ENCODE measurements around the gene GRK5.

GRK5 gene

DNA sequence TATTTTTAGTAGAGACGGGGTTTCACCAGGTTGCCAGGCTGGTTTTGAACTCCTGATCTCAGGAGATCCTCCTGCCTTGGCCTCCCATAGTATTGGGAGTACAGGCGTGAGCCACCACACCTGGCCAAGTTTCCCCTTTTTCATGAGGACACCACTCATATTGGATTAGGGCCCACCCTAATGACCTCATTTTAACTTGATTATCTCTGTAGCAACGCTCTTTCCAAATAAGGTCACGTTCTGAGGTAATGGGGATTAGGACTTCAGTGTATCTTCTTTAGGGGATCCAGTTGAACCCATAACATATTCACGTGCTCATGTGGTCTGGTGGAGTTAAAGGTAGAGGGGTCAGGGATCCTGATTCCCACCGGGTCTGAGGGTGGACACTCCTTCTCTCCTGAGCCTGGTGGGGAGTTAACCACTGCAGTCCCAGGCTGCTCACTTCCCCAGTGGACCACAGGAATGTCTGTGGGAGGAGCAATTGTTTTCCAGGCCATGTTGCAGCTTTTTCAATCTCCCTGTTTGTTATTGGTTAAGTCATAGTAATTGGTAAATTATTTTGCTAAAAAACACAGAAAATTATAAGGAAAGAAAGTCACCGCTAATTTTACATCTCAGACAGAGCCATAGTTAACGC lies 130.5 kb downstream of the GRK5 start:
- no peak for DNase-seq

DNA sequence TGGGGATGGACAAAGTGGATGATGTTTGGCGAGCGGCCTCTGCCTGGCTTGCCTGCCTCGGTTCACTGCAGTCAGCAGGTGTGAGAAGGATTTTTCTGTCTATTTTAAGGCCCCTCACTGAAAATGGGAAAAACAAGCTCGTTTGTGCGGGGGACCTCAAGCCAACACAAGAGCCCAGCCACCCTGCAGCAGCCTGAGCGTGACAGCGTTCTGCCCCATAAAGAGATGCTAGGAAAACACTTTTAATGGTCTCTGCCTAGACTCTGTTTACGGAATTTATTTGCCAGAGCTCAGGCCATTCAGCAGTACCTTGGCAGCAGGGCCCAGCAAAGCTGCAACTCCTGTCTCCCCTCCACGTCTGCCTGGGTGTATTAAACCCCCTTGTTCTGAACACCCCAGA lies 131.7 kb downstream of the GRK5 start:
- no peak for DNase-seq

DNA sequence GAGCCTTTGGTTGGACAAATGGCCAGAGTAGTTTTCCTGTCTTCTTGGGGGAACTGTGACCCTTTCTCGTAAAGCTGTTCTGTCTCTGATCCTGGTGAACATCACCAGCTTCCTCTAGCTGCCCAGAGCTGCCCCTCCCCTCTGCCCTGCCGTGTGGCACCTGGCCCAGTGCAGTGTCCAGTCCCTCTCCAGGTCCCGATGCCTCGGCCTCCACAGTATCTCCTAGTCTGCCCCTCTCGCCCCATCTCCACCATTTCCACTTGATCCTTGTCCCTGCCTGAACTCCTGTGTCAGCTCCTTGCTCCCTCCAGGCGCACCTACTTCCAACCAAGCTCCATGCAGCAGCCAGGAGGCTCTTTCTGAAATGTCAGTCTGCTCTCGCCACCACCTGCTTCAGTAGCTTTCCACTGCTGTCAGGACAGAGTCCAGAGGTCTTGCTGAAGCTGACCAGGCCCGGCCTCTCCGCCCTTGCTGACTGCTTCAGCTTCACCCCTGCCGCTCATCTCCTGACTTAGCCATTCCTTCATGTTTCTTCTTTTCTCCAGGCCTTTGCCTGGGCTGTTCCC lies 133.6 kb downstream of the GRK5 start:
- no peak for DNase-seq

DNA sequence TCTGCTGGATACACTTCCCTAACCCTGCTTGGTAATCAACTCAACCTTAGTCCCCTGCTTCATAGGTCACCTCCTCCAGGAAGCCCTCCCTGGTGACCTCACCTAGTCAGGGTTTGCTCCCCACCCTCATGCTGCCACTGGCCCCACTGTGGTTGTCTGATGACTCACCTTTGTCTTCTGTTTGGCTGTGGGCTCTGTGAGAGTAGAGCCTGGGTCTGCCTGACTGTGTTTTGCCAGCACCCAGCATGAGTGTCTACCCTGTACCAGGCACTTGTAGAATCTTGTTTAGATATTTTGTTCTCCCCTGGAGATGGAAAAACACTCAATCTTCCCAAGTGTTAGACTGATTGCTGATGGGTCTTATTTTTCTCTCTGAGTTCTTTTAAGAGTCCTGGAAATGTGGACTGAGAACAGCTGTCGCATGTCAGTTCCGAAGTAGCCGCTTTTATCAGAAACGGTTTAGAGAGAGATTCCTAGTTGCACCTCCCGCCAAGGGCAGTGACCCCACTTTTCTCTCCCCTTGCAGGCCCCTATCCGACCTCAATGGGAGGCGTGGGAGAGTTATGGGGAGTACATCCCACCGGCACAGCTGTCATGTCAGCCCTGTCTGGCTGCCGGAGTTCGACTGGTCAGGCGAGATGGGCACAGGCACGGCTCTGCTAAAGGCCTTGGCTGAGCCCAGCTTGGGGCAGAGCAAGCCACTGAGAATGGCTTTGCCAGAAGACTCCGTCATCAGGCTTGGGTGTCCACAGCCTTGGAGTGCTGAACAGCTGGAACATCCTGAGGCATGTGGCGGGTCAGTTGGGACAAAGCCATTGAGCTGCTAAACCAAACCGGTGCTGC lies 134.3 kb downstream of the GRK5 start:
- no peak for DNase-seq

DNA sequence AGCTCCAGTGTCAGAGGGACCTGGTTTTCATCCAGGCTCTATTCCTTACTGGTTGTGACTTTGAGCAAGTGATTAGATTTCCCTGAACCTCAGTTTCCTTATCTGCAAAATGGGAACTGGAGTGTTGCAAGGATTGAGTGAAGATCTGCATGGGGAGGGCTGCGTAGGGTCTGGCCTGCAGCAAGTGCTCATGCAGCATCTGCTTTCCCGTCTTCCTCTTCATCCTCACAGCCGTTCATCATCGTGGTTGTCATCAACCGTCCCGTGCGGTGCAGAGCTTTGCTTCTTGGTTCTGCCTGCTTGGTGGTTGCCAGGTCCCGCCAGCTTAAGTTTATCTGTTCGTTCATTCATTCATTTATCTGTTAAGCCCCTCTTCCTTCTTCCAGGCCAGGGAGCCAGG lies 135.0 kb downstream of the GRK5 start:
- no peak for DNase-seq

DNA sequence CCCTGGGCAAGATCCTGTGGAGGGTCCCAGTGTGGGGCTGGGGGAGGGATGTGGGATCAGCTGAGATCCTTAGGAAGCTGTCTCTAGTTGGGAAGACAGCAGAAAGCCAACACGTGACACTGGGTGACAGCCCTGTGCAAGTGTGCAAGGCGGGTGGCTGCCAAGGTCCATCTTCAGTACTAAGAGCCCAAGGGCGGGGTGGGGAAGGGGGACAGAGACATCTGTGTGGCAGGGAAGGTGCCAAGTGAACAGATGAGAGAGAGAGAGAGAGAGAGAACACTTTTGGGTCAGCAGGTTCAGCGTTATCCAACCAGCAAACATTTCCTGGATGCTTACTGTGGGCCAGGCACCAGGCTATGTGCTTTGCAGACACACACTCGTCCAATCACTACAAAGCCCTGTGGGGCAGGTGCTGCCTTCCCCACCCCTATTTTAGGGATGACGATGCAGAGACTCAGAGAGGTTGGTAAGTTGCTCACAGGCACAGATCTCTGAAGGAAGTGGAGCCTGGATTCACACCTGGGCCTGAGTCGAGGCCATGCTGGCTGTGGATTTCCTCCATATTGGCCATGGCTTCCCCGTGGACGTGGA lies 135.7 kb downstream of the GRK5 start:
- DNase-seq, result no peak

DNA sequence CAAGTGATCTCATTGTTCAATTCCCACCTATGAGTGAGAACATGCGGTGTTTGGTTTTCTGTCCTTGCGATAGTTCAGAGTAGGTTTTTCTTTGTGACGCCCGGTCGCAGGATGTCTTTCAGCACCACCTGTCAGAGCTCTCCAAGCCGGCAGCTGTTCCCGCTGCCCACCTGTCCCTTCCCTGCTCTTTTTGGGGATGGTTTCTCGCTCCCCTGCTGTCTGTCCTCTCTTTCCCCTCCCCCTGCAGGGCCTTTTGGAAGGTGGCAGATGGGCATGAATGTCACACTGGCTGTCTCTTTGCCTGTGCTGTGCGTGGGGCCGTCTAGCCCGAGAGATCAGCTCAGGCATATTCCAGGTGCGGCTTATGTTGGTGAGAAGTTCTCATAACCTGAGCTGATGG lies 137.0 kb downstream of the GRK5 start:
- DNase-seq, result no peak

DNA sequence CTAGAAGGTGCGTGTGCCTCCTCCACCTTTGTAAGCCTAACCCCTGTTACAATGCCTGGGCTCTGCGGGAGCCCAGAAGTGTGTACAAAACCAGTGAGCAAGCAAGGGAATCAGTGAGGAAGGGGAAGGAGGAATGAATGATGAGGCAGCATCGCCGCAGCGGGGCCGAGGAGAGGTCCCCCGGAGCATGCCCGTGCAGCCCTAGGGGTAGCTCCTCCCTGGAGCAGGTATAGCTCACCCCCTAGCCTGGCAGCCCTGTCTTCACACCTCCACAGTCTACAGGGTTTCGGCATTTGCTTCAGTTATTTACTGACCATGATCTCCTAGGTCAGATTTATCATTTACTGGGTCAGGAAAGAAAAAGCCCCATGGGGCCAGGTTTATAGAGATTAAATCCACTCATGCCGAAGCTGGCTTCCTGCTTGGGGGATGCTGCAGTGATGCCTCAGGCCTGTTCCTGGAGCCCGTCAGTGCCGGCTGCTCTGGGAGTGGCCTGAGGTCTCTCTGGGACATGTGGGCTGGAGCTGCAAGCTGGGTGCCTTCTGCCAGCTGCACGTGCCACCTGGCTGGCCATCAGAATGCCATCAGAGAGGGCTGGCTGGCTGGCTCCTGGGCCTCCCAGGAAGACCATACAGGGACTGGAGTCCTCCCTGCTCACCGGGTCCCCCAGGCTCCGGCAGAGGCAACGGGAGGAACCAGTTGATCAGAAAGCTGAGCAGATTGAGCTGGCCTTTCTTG lies 138.9 kb downstream of the GRK5 start:
- no peak for DNase-seq

DNA sequence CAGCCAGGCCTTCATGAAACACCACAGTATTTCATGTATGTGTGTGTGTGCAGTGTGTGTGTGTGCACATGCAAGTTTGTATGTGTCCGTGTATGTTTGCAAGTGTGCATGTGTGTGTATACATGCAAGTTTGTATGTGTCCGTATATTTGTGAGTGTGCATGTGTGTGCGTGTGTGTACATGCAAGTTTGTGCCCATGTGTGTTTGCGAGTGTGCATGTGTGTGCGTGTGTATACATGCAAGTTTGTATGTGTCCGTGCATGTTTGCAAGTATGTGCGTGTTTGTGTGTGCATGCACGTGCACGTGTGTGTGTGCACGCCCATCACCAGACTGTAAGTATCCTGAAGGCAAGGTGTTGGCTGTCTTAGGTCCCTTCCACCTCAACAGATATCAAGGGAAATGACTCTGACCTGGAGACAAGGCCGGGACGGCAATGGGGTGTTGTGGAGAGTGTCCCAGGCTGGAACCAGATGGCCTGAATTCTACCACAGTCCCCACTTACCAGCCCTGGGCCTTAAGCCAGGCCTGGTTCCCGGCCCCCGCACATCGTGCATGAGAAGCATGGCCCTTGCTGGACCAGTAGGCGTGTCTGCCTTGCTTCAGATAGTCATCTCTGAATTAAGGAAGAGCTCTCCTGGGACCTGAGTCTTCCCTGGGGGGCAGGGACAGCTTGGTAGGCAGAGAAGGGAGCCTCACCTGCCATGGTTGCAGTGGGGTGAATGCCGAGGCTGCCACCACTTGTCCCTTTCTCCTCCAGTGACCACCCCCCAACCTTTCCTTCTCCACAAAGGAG lies 140.0 kb downstream of the GRK5 start:
- no peak for DNase-seq

DNA sequence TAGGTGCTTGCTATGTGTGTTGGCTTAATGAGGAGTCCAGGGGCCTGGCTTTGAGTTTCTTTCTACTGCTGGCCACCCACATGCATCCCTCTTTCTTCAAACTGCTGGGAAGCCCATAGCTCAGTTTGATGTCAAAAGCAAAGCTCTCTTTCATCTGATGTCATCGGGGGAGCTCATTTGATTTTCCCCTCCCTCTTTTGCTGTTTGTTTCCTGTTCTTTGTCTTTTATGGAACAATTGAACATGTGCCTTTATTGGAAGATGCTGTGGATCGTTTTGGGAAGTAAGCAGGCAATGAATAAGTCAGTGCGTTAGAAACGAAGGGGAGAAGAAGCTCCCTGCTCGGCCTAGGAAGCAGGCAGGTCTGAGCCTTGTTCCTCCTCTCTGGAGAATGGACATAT lies 140.7 kb downstream of the GRK5 start:
- no peak for DNase-seq

DNA sequence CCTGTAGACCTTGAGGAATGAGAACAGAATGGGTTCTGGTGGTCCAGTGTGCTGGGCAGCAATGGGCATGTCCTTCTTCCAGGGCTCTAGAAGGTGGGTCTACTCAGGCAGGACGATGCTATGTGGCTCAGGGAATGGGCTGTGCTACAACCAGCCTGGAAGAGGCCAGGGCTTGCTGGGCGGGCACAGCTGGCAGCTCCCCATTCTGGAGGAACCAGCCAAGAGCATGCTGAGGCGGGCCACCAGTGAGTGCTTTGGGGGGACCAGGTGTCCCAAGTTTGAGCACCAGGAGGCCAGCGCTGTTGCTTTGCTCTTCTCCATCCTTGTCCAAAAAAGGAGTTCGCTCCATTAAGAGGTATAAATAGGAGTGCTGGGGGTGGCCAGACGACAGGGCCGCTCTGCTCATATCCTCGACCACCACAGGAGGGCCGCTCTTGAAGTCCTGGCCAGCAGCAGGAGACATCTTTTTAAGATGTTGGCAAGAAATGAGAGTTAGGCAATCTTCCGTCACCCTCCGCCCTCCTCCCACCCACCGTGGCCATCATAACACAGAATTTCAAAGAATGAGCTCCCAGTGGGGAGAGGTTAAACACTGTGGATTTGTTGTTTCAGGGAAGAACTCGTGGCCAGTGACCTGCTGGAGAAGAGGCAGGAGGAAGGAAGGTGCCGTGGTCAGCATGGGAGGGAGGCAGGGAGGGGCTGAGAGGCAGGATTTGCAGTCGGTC lies 141.3 kb downstream of the GRK5 start:
- DNase-seq, result no peak

DNA sequence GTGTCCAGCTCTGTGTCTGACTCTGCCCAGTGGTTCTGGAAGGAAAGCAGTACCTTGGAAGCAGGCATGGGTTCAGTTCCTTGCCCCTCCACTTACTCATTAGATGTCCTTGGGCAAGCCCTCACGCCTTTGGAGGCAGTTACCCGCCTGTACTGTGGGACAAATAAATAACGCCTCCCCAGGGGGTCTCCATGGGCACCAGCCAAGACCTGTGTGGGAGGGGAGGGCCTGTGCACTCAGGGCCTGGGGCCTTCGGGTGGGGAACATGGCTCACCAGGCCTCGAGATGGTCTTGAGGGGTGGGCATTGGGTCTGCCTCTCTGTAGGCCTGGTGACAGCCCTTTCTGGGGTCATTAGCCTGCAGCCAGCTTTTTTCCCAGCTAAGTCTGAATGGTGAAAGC lies 142.0 kb downstream of the GRK5 start:
- DNase-seq, result no peak

DNA sequence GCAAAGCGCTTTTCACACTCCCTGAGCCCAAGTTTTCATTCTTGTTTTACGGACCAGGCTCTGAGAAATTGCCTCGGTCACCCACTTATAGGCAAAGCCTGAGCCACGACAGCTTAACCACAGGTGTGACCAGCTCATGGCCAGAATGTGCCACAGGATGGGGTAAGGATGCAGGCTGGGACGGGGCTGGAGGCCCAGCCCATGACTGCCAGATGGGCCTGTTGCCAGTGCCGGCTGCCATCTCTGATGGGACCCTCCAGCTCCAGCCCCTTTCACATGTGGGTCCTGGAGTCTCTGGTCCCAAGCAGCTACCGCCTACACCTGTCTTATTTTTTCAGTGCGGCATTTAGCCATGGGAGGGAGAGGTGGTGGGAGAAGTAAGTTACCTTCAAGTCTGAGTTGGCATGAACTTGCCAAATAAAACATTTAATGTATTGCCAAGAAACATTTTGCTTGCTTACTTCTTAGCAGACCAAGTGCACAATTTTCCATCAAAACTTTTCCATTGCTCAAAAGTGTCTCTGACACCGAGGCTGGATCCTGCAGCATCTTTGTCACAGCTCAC lies 142.6 kb downstream of the GRK5 start:
- DNase-seq, result no peak

DNA sequence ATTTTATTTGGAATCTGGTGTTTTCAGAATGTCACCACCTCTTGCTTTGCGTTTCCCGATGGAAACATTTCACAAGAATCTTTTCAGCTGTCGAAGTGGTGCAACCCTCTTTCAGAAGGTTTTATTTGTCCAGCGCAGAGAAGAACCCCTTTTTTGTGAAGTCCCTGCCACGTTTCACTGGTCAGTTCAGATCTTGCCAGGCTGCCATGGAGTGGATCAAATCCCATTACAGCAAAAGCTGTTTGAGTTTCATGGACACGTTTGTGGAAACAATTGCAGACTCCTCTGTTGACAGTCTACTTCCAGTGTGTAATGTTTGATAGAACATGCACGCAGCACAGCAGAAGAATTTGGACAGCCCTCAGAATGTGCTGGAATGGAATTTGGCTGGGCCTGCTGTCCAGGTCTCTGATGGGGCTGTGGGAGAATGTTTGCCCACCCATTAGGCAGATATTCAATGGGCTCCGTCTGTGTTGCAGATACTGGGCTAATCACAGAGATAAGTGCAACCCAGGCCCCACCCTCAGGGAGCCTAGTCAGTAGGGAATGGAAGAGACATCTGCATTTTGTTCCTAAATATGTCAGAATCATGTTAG lies 143.2 kb downstream of the GRK5 start:
- DNase-seq, result no peak

DNA sequence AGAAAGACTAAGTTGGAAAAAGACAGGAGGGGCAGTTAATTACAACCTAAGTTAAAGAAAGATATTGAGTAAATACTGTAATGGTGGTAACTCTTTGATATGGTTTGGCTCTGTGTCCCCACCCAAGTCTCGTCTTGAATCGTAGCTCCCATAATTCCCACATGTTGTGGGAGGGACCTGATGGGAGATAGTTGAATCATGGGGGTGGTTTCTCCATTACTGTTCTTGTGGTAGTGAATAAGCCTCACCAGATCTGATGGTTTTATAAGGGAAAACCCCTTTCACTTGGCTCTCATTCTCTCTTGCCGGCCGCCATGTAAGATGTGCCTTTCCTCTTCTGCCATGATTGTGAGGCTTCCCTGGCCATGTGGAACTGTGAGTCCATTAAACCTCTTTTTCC lies 143.8 kb downstream of the GRK5 start:
- DNase-seq, result no peak

DNA sequence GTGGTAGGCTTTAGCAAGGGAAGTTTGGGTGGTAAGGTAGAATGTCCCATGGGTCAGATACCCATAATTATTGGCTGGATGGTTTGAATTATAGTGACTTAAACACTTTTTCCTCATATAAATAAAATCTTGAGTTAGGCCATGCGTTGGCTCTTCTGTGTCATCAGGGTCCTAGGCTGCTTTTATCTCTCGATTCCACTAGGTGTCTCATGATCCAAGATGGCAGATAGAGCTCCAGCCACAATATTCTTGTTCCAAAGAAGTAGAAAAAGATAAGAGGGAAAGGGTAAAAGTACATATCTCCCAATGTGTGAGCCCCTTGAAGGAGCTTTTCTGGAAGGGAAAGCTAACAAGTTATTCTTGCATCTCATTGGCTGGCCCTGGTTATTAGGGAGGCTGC lies 144.7 kb downstream of the GRK5 start:
- DNase-seq, result no peak

DNA sequence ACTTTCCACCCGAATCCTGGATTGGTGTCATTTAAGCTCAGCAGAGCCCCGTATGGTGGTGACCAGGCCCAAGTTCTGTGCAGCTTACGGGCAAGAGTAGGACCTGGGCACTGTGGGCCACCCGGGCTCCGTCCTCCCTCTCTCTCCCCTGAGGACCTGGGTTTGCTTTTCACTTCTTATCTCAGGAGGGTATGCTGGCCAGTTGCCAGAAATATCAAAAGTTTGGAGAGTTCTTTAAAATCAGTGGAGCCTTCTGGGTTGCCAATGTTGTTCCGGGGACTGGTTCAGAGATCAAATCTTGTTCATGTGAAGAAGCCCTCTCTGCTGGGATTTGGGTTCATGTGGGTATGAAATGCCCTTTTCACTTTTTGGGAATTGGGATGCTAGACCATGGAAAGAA lies 145.4 kb downstream of the GRK5 start:
- DNase-seq, result no peak

DNA sequence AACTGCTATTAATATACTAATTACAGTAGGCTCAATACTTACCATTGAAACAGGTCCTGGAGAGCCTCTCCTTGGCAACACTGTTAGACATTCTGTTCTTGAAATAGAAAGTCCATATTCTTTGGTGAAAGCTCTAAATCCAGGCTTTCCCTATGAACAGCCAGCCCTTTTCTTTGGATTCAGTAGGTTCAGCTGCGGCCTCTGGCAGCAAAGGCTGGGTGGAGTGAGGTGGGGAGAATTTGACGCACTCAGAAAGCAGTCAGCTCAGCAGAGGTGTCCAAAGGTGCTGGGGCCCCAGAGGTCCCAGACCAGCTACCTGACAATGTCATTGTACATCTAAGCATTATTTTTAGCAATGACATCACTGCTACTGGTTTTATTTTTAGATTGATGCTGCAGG lies 146.1 kb downstream of the GRK5 start:
- no peak for DNase-seq

DNA sequence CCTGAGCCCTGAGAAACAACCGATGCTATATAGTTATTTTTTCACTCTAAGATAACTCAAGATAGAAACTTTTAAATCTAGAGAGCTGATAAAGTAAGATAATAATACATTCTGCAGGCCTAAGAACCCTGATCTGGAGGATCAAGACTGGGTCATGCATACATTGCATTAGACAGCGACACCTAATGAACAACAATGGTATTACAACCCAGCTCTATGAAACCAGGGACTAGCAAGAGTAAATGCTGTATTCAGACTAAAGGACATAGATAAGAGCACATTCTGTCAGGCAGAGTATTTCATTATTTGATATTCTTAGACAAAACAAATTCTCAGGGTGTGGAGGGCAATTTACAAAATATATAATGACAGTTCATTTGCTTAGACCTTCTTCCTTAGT lies 148.6 kb downstream of the GRK5 start:
- DNase-seq, result no peak

Data from anterior cingulate cortex (tissue), 58 donors.